Esophagus squamous epithelium (tissue), 4 donors: ENCODE measurements around the gene SLIT2.

ENCODE experiments used
- CTCF ChIP-seq, 6 experiments: fragments of 450-650 bp in 4 of 6; fragments of 200-600 bp in 2 of 6; sonication (generic) in 2 of 6; IDR thresholded peaks; one replicate each; pipeline ENCODE4 v1.5.1; 2016 to 2019; ENCODE audit warnings: antibody characterized with exemption in 6 of 6, mild to moderate bottlenecking in 4 of 6, moderate library complexity in 4 of 6
- POLR2A ChIP-seq, 4 donors: fragments of 450-650 bp; IDR thresholded peaks; one replicate each; pipeline ENCODE4 v1.6.1; 2017; ENCODE audit warnings: antibody characterized with exemption in 4 of 4, mild to moderate bottlenecking in 4 of 4, moderate library complexity in 3 of 4

GRCh38 chr4:20252656-20253282, 1.1 kb downstream of the SLIT2 start:
- TF ChIP-seq CTCF (IDR thresholded peaks at IDR 0.05) (no peak), POLR2A (IDR thresholded peaks at IDR 0.05) (no peak)
